SHP77 treated with DMSO at 0.1 percent for 48 hours (cell line): ENCODE results near the gene FBXO9.

Experiments used
- DNase-seq: peaks from one replicate; lab custom pipeline; 2025; lab: John Stamatoyannopoulos, UW

The FBXO9 gene

GRCh38 chr6:53095270-53095669 lies 30.1 kb downstream of the FBXO9 start:
- DNase-seq = no peak

GRCh38 chr6:53095716-53096115 lies 30.5 kb downstream of the FBXO9 start:
- DNase-seq = no peak

- no peak for DNase-seq
Measured at GRCh38 chr6:53100561-53100960, 35.4 kb downstream of the FBXO9 start.

GRCh38 chr6:53101006-53101405 lies 35.8 kb downstream of the FBXO9 start:
- no peak for DNase-seq

- peak; percentile 19 for DNase-seq
Measured at GRCh38 chr6:53103993-53104675, 38.9 kb downstream of the FBXO9 start.

GRCh38 chr6:53104916-53105315 lies 39.7 kb downstream of the FBXO9 start:
- DNase-seq = no peak

- no peak for DNase-seq
Measured at GRCh38 chr6:53107091-53107490, 41.9 kb downstream of the FBXO9 start.

- DNase-seq = no peak
Measured at GRCh38 chr6:53109612-53110011, 44.4 kb downstream of the FBXO9 start.

- no peak for DNase-seq
Measured at GRCh38 chr6:53111865-53112264, 46.7 kb downstream of the FBXO9 start.

- DNase-seq = no peak
Measured at GRCh38 chr6:53112404-53112803, 47.2 kb downstream of the FBXO9 start.

- DNase-seq = no peak
Measured at GRCh38 chr6:53112871-53113270, 47.7 kb downstream of the FBXO9 start.

GRCh38 chr6:53113742-53114141 lies 48.5 kb downstream of the FBXO9 start:
- DNase-seq = no peak

GRCh38 chr6:53115113-53115512 lies 49.9 kb downstream of the FBXO9 start:
- DNase-seq = no peak

GRCh38 chr6:53115741-53116140 lies 50.5 kb downstream of the FBXO9 start:
- DNase-seq = no peak

GRCh38 chr6:53119349-53119748 lies 54.1 kb downstream of the FBXO9 start:
- DNase-seq = peak; percentile 11

- DNase-seq = peak; percentile 65
Measured at GRCh38 chr6:53119772-53120409, 54.7 kb downstream of the FBXO9 start.

- no peak for DNase-seq
Measured at GRCh38 chr6:53124131-53124800, 59.1 kb downstream of the FBXO9 start.

- DNase-seq = no peak
Measured at GRCh38 chr6:53125276-53125675, 60.1 kb downstream of the FBXO9 start.

- DNase-seq = no peak
Measured at GRCh38 chr6:53128842-53129241, 63.6 kb downstream of the FBXO9 start.

GRCh38 chr6:53130569-53131290 lies 65.5 kb downstream of the FBXO9 start:
- no peak for DNase-seq

GRCh38 chr6:53133961-53134360 lies 68.8 kb downstream of the FBXO9 start:
- DNase-seq = no peak

GRCh38 chr6:53134601-53135235 lies 69.5 kb downstream of the FBXO9 start:
- no peak for DNase-seq
